OCI-LY3 (cell line): ENCODE data around the gene IL7R.

Source experiments
- H2AFZ ChIP-seq: fragments of 200-600, 300-600 bp; shearing (Covaris generic); 2 replicates; pipeline ENCODE4 v1.6.0; 2014; ENCODE audit warnings: antibody characterized with exemption, low read depth, low read length
- H3K27ac ChIP-seq: fragments of 200-600, 300-600 bp; sonication (generic); 2 replicates; pipeline ENCODE4 v1.5.1; 2014; ENCODE audit warnings: mild to moderate bottlenecking, low read length, moderate library complexity, mixed read lengths
- H3K27me3 ChIP-seq: fragments of 200-600, 300-600 bp; sonication (generic); 2 replicates; pipeline ENCODE4 v1.6.1; 2014; ENCODE audit warnings: low read depth, low read length, mixed read lengths
- H3K36me3 ChIP-seq: fragments of 200-600, 300-600 bp; sonication (generic); replicated peaks from 2 replicates; pipeline ENCODE3; 2014; ENCODE audit warnings: low read depth, low read length, mixed read lengths
- H3K4me1 ChIP-seq: fragments of 300-600, 200-600 bp; sonication (generic); 2 replicates; pipeline ENCODE4 v1.6.1; 2014; ENCODE audit warnings: low read length, mixed read lengths
- H3K4me2 ChIP-seq: fragments of 200-600, 300-600 bp; sonication (generic); 2 replicates; pipeline ENCODE4 v1.6.1; 2014; ENCODE audit warnings: low read length, mixed read lengths
- H3K4me3 ChIP-seq: fragments of 300-600, 200-600 bp; sonication (generic); 2 replicates; pipeline ENCODE4 v1.5.1; 2014; ENCODE audit warnings: antibody characterized with exemption, mild to moderate bottlenecking, low read length, moderate library complexity
- H3K79me2 ChIP-seq: fragments of 300-600, 200-600 bp; shearing (Covaris generic); 2 replicates; pipeline ENCODE4 v1.6.1; 2014; ENCODE audit warnings: mild to moderate bottlenecking, low read length, mixed read lengths
- H3K9ac ChIP-seq: fragments of 300-600, 200-600 bp; shearing (Covaris generic); 2 replicates; pipeline ENCODE4 v1.6.0; 2014; ENCODE audit warnings: mild to moderate bottlenecking, low read length, moderate library complexity
- H3K9me3 ChIP-seq: fragments of 200-600, 300-600 bp; shearing (Covaris generic); 2 replicates; pipeline ENCODE4 v1.6.1; 2014; ENCODE audit warnings: low read length, mixed read lengths; ENCODE audit not compliant: insufficient read depth
- H4K20me1 ChIP-seq: fragments of 200-600, 300-600 bp; sonication (generic); 2 replicates; pipeline ENCODE4 v1.6.1; 2016; ENCODE audit warnings: low read length, mixed read lengths; ENCODE audit not compliant: insufficient read depth
- CTCF ChIP-seq: fragments of 200-600, 300-600 bp; sonication (generic); IDR thresholded peaks from 2 replicates; pipeline ENCODE4 v1.5.1; 2014; ENCODE audit warnings: antibody characterized with exemption, low read length, low read depth
- EZH2phosphoT487 ChIP-seq: fragments of 200-600 bp; shearing (Covaris generic); IDR thresholded peaks from 2 replicates; pipeline ENCODE4 v1.6.1; 2018; ENCODE audit warnings: antibody characterized with exemption, mixed run types, low read depth

Gene IL7R

GRCh38 chr5:35879096-35879495 lies 22.4 kb downstream of the IL7R start:
- Histone ChIP-seq H3K36me3 (no peaks in the 10 kb centered on the region), H3K27me3 (no peaks in the 10 kb centered on the region), H3K4me2 (no peak overlapping the region), H3K27ac (no peak overlapping the region), H3K79me2 (no peaks in the 10 kb centered on the region), H3K4me1 (peaks cover 1% of the 10 kb centered on the region; the same call in 1 of the 2 replicates), H4K20me1 (no peaks in the 10 kb centered on the region), H3K9me3 (peaks cover 8% of the 10 kb centered on the region; the same call in 1 of the 2 replicates), H2AFZ (no peak overlapping the region), H3K9ac (no peak overlapping the region), H3K4me3 (no peak overlapping the region)
- TF ChIP-seq CTCF (no peak), EZH2phosphoT487 (no peak)

GRCh38 chr5:35879649-35880048 lies 23.0 kb downstream of the IL7R start:
- no peak overlapping the region for H2AFZ ChIP-seq
- no peaks in the 10 kb centered on the region for H3K36me3 ChIP-seq
- H3K79me2 ChIP-seq, result no peaks in the 10 kb centered on the region
- TF ChIP-seq EZH2phosphoT487, result no peak
- TF ChIP-seq CTCF, result no peak
- H3K4me1 ChIP-seq, result peaks cover 4% of the 10 kb centered on the region; the same call in 1 of the 2 replicates
- H3K4me2 ChIP-seq, result no peak overlapping the region
- H4K20me1 ChIP-seq, result no peaks in the 10 kb centered on the region
- H3K9me3 ChIP-seq, result peaks cover 11% of the 10 kb centered on the region; the same call in 1 of the 2 replicates
- H3K27me3 ChIP-seq, result no peaks in the 10 kb centered on the region
- no peak overlapping the region for H3K9ac ChIP-seq
- H3K4me3 ChIP-seq, result no peak overlapping the region
- H3K27ac ChIP-seq, result no peak overlapping the region

- Histone ChIP-seq H3K4me1 (peaks cover 4% of the 10 kb centered on the region; the same call in 1 of the 2 replicates), H3K4me2 (no peak overlapping the region), H3K9me3 (peaks cover 16% of the 10 kb centered on the region; the same call in 1 of the 2 replicates), H4K20me1 (no peaks in the 10 kb centered on the region), H3K79me2 (no peaks in the 10 kb centered on the region), H3K27ac (no peak overlapping the region), H3K27me3 (no peaks in the 10 kb centered on the region), H3K36me3 (no peaks in the 10 kb centered on the region), H2AFZ (no peak overlapping the region), H3K9ac (no peak overlapping the region), H3K4me3 (no peak overlapping the region)
- no peak for TF ChIP-seq CTCF
- TF ChIP-seq EZH2phosphoT487, result no peak
Measured at GRCh38 chr5:35880156-35880555, 23.5 kb downstream of the IL7R start.

GRCh38 chr5:35881758-35882157 lies 25.1 kb downstream of the IL7R start:
- peaks cover 4% of the 10 kb centered on the region; the same call in 1 of the 2 replicates for H3K4me1 ChIP-seq
- H3K9me3 ChIP-seq, result peaks cover 17% of the 10 kb centered on the region; the same call in 1 of the 2 replicates

More at GRCh38 chr5:35881758-35882157, 25.1 kb downstream of the IL7R start:
- Histone ChIP-seq H3K27me3 (no peaks in the 10 kb centered on the region), H3K79me2 (no peaks in the 10 kb centered on the region), H4K20me1 (no peaks in the 10 kb centered on the region), H3K4me2 (no peak overlapping the region), H3K9ac (no peak overlapping the region), H3K27ac (no peak overlapping the region), H3K36me3 (no peaks in the 10 kb centered on the region), H2AFZ (no peak overlapping the region), H3K4me3 (no peak overlapping the region)
- TF ChIP-seq CTCF, result no peak
